CD4-positive, alpha-beta T cell treated with Interleukin-6 at 100 ng/mL for 8 hours (primary cell): Measurements from ENCODE around the gene CLCN4.

ENCODE experiments used
- DNase-seq: peaks from one replicate; pipeline ENCODE4 v3.0.0-alpha.2; 2020; ENCODE audit warnings: mixed read lengths, low spot score

The CLCN4 gene

GRCh38 chrX:10156199-10157031, at the start of gene CLCN4:
Gene CLCN4 (plus strand): TSS chrX:10156975. CDS start chrX:10185033, 28,058 bp downstream.
- DNase-seq = no peak

GRCh38 chrX:10107483-10107882, 49.3 kb upstream of the CLCN4 start:
- DNase-seq = no peak

DNA sequence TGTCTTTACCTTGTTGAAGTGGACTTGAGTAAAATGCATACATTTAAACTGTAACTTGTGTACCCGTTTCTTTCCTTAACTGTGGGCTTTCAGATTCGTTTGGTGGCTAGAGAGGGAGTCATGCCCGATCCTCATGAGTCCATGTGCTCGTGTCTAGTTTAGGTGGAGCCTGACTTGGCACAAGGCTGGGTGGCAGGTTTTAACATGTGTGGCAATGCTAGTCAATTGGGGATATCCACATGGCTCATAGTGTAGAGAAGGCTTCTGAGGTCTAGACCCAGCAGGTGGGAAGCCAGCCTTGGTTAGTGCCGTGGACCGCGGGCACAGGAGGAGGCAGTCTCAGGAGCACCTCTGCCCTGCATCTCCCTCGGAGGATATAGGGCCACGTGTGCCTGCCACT, 48.5 kb upstream of the CLCN4 start:
- DNase-seq = peak; percentile 12

DNA sequence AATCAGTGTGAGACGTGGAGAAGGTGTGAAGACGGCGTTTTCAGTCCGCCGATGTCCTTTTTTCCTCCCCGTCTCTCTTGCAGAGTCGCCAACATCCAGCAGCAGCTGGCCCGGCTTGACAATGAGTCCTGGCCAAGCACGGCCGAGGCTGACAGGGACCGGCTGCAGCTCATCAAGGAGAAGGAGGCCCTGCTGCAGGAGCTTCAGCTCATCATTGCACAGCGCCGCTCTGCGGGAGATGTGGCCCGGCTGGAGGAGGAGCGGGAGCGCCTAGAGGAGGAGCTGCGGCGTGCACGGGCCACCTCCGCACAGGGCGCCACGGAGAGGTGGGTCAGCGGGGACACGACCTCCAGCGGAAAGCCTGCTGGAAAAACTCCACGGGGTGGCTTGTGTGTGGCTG, 47.1 kb upstream of the CLCN4 start:
- DNase-seq = no peak

DNA sequence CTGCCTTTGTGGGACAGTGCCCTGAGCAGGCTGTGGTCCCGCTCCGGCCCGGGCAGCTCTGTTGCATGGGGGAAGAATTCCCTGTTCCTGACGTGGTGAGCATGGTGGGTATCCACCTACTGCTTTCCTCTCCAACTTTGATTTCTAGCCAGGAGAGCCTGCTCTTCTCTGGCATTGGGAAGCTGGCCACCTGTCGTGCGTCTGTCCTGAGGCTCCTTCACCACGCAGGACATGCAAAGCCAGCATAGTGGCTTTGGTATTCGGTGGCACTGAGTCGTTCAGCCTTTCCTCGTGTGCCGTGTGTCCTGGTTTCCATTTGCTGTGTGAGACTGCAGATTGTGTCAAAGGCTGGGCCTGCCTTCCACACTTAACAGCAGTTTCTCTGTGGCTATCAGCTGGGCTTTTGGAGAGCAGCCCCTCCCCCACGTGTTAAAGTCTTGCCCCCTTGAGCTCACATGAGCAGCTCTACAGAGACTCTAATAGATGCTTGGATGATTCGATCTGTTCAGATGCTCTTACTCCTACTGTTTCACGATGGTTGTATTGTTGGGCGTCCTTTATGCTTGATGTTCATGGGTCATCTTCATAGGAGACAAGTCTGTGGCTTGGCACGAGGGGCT, 46.3 kb upstream of the CLCN4 start:
- no peak for DNase-seq

- peak; percentile 74 for DNase-seq
These were observed 45.8 kb upstream of the CLCN4 start for GRCh38 chrX:10110984-10111363.

DNA sequence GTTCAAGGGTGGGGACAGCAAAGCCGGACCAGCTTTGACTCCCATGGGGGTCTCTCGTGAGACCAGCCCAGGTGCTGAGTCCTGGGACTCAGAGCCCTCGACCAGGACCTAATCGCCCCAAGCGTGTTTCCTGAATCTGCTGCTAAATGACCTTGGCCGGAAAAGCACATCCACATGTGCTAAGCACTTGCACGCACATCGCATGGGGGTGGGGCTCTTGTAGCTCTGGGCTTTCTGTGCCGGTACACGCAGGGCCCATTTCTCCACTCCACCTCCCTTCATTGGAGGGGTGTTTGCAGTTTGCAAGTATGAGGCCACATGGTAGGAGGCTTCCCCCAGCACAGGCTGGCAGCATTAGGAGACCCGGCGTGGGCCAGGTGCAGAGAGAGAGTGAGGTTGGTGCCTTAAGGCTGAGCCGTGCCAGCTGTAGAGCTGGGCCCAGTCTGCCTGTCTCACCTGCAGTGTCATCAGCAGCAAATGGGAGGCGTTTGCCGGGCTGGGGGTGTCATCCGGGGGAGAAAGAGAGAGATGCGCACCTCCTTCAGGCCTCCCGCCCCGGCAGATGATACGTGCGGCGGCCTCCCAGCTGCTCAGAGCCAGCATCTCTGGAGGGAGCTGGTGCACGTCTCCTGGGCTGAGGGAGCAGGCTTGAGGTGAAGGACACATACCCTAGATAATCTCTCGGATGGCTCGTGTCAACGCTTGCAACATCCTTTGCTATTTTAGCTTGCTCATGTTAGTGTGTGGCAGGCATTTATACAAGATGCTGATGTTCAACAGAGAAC, 45.2 kb upstream of the CLCN4 start:
- DNase-seq = peak; percentile 69

GRCh38 chrX:10112510-10112909, 44.3 kb upstream of the CLCN4 start:
- no peak for DNase-seq

- no peak for DNase-seq
These were observed 41.7 kb upstream of the CLCN4 start for GRCh38 chrX:10115082-10115481.

DNA sequence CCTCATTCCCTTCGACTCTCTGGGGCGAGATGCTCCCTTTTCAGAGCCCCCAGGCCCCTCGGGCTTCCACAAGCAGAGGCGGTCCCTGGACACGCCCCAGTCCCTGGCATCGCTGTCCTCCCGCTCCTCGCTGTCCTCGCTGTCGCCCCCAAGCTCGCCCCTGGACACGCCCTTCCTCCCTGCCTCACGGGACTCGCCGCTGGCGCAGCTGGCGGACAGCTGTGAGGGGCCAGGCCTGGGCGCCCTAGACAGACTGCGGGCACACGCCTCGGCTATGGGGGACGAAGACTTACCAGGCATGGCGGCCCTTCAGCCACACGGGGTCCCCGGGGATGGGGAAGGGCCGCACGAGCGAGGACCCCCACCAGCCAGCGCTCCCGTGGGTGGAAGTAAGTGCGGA, 39.5 kb upstream of the CLCN4 start:
- DNase-seq = no peak

DNA sequence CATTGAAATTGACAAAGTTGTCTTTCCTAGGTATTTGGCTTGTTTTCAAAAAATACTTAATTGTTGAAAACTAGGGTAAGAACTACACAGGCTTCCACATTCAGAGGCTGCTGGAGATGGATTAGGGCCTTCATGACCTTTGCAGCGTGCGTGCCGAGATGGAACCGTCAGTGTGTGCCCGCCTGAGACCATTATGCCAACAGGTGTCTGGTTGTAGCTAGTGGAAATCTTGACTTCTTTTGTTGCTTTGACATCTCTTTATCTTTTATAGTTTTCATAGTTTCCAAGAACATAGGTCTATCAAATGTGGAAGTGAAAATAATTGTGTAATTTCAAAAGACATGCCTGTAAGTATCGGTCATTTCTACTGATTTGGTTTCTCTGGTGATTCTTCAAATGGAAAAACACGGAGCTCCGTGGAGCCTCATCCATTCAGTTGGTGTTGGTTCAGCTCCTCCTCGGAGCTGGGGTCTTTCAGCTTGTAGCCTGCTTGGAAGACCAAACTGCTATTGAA, 38.9 kb upstream of the CLCN4 start:
- no peak for DNase-seq

DNA sequence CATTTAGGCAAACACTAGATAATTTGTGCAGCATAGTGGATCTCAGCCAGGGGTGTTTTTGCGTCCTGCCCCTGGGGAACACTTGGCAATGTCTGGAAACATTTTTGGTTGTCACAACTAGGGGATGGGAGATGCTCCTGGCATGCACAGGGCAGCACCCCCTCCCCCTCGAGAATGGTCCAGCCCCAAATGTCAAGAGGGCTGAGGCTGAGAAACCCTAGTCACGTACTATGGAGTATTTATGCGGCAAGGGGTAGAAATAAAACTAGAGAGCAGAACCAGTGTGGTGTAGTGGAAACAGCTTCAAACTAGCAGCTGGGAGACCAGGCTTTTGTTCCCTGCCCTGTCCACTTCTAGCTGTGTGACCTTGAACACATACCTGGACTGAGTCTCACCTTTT, 38.2 kb upstream of the CLCN4 start:
- no peak for DNase-seq

DNA sequence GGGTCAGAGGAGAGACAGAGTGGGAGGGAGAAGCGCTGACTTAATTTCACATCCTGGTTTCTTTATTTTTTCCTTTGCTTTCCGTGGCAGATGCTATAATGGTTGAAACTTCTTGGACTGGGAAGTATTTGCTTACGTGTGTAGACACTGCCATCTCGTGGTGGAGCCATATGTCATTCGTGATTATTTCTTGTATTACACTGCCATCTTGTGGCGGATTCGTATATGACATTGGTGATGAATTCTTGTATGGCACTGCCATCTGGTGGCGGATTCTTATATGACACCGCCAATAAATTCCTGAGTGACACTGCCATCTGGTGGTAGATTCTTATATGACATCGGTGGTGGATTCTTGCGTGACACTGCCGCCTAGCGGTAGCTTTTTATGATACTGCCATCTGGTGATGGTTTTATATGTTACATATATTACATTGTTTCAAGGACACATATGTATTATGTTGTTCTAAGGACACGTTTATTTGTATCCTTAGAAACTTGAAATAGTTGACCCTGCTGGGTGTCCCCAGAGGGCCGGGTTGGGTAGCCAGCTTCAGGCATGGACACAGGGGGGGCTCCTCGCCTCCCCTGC, 37.3 kb upstream of the CLCN4 start:
- peak; percentile 83 for DNase-seq

DNA sequence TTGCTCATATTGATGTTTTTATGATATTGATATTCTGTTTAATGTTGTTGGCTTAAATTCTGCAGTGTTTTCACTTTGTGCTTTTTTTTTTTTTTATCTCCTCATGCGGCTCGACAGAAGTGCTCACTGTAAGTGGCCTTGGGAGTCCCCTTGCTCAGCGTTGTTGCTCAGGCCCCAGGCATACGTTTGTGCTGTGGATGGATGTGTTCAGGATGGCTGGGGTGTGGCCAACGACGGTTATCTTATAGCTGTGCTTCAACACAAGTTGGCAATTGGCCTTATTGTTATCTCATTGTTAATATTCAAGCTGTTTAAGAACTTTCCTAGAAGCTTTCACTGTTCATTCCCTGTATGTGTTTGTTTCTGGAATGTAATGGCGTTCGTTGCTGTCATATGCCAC, 36.4 kb upstream of the CLCN4 start:
- DNase-seq = no peak

DNA sequence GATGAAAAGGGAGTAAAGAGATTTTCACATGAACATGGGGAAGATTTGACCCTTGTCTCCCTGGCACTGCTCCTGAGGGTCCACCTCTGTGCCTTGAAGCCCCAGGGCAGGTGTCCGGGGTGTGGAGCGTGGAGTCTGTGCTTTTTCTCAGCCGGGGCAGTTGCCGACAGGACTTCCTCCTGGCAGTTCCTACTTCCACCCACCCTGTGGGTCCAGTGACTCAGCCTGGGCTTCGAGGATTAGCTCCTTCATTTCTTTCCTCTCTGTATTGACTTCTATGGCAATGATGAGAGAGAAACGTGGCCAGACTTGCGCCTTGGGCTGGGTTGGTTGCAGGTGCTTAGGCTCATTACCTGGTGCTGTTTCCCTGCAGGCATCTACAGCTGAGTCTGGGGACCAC, 35.9 kb upstream of the CLCN4 start:
- DNase-seq = no peak

GRCh38 chrX:10121787-10122186, 35.0 kb upstream of the CLCN4 start:
- no peak for DNase-seq

- DNase-seq = no peak
These were observed 32.1 kb upstream of the CLCN4 start for GRCh38 chrX:10124506-10125247.

- DNase-seq = no peak
These were observed 31.5 kb upstream of the CLCN4 start for GRCh38 chrX:10125248-10125615.

DNA sequence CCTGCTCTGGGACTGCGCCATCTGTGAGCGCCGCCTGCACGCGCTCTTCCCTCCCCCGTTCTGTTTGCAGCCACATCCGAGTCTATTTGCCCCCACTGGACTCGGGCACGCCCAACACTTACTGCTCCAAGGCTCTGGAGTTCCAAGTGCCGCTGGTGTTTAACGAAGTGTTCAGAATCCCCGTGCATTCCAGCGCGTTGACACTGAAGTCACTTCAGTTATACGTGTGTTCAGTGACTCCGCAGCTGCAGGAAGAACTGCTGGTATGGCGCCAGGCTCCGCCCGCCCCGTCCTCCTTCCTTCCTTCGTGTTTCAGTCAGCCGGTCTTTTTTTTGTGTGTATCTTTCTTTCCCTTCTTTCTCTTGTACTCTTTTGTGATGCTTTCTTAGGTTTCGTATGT, 30.7 kb upstream of the CLCN4 start:
- DNase-seq = no peak

DNA sequence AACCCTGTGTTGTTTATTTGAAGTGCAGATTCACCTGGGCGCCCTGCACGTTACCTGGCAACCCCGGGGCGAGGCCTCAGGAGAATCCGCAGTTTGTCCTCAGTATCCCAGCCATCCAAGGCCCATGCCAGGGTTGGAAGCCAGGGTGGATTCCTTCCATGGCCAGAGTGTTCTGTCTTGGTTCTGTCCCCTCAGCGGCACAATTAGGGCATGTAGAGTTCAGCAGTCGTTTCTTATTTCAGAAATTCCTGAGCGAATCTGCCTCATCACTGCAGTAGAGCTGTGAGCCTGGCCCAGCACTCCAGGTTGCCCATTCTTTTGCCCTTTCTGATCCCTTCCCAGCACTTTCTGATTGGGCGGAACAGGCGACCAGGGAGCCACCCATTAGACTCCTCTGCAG, 29.9 kb upstream of the CLCN4 start:
- DNase-seq = no peak

DNA sequence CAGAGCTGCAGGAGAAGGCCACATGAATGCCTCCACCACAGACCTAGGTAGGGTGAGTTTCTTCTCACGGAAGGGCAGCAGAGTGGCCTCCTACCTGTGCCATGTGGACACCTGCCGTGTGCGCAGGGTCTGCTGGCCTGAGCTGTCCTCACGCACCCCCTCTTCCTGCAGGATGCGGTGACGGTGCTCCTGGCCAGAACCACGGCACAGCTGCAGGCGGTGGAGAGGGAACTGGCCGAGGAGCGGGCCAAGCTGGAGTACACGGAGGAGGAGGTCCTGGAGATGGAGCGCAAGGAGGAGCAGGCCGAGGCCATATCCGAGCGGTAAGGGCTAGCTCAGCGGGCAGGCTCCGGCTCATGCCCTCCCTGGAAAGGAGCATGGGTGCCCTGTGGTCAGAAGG, 28.4 kb upstream of the CLCN4 start:
- no peak for DNase-seq

DNA sequence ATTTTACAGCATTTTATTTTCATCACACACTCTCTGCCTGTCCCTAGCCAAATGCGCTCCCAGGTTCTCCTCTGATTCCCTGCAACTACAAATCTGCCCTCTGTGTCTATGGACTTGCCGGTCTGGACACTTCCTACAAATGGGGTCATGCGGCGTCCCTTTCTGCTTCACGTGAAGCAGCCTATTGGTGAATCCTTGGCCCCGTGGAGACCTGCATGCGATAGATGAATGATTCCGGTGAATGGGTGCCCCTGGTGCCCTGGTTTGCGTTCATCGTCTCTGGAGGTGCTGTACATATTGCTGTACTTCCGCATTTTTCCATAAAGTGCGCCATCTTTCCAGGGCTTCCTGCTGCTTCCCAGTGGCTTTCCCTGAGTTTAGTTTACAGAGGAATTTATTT, 27.5 kb upstream of the CLCN4 start:
- DNase-seq = no peak
